HepG2 (cell line): ENCODE measurements around the gene NBPF15. TPM values are rescaled to one million over a fixed set of nuclear protein-coding genes. Genes with fewer than 3 reads are reported as not detected.
"Not testable (repeated sequence)": the region's sequence is repeated elsewhere in the genome, so short reads cannot be mapped to it uniquely, and the experiment has no call there.

Experiments
- ATAC-seq: fragments of 200-7000 bp; cut with Tn5 transposase; 3 replicates; pipeline ENCODE4 v1.9.1; 2020; ENCODE audit warnings: mild to moderate bottlenecking, moderate library complexity
- BruUV-seq: library from RNA; stranded (reverse); fragments of 400-500 nt; replicated peaks from 2 replicates; lab custom pipeline; 2021; lab: Mats Ljungman, UMichigan
- CTCF ChIA-PET: fragments of 300-600 bp; formaldehyde crosslinking; extraction: SDS; loops from one replicate; lab custom pipeline; 2021; ENCODE audit warnings: low total read pairs, inconsistent platforms, low intra/inter-chr PET ratio; lab: Yijun Ruan, JAX
- POLR2A ChIA-PET: fragments of 350-600 bp; sonication (Branson Sonifier 250); formaldehyde crosslinking; loops from one replicate; lab custom pipeline; 2020; ENCODE audit warnings: antibody characterized with exemption, inconsistent platforms; lab: Yijun Ruan, JAX
- DNase-seq: peaks from one replicate; pipeline ENCODE4 v3.0.0-alpha.2; 2015; ENCODE audit warnings: low spot score
- FAIRE-seq: peaks from 3 replicates; lab custom pipeline; 2011; peaks lifted over from hg19 to GRCh38; lab: Jason Lieb, UNC
- H2AFZ ChIP-seq: one replicate; pipeline ENCODE4 v1.6.1; 2011; ENCODE audit warnings: low read length, inconsistent platforms
- H3K27ac ChIP-seq: fragments of 300-600 bp; 3 replicates; pipeline ENCODE4 v1.8.0; 2011; ENCODE audit warnings: mixed run types, mild to moderate bottlenecking, mixed read lengths, low read length, inconsistent platforms; ENCODE audit not compliant: insufficient read depth; ENCODE audit errors: extremely low read length
- H3K27me3 ChIP-seq, 2 experiments: fragments of 200-600 bp in 1 of 2; 2 replicates in 1 of 2; 3 replicates in 1 of 2; pipeline versions ENCODE4 v1.6.0 to v1.8.0; 2011; ENCODE audit warnings: low read length in 2 of 2, mild to moderate bottlenecking in 2 of 2, moderate library complexity in 2 of 2, inconsistent platforms in 1 of 2; ENCODE audit not compliant: insufficient read depth in 2 of 2, control insufficient read depth in 1 of 2
- H3K36me3 ChIP-seq, 2 experiments: fragments of 200-600 bp in 1 of 2; replicated peaks in 1 of 2; 2 replicates in 1 of 2; 3 replicates in 1 of 2; pipeline versions ENCODE4 v1.5.1 to v1.8.0; 2011; ENCODE audit warnings: low read length in 2 of 2, inconsistent platforms in 1 of 2; ENCODE audit not compliant: insufficient read depth in 2 of 2, control insufficient read depth in 1 of 2
- H3K4me1 ChIP-seq: 2 replicates; pipeline ENCODE4 v1.5.1; 2012; ENCODE audit warnings: low read length, inconsistent platforms; ENCODE audit not compliant: insufficient read depth
- H3K4me2 ChIP-seq: 2 replicates; pipeline ENCODE4 v1.6.0; 2011; ENCODE audit warnings: low read depth, low read length, inconsistent platforms
- H3K4me3 ChIP-seq, 3 experiments: fragments of 200-600 bp in 1 of 3; sonication (generic), shearing (Covaris generic) in 1 of 3; replicated peaks in 1 of 3; 2 replicates each; pipeline ENCODE4 v1.5.1; 2011 to 2016; ENCODE audit warnings: low read length in 3 of 3, inconsistent platforms in 2 of 3, low read depth in 2 of 3, mild to moderate bottlenecking in 2 of 3, control low read depth in 1 of 3, mixed read lengths in 1 of 3; ENCODE audit not compliant: insufficient read depth in 1 of 3
- H3K79me2 ChIP-seq: one replicate; pipeline ENCODE4 v1.6.1; 2011; ENCODE audit warnings: low read length, inconsistent platforms; ENCODE audit not compliant: insufficient read depth
- H3K9ac ChIP-seq: 2 replicates; pipeline ENCODE4 v1.6.0; 2011; ENCODE audit warnings: mild to moderate bottlenecking, low read depth, low read length, inconsistent platforms; ENCODE audit not compliant: insufficient read depth
- H3K9me3 ChIP-seq: 2 replicates; pipeline ENCODE4 v1.5.1; 2012; ENCODE audit warnings: mild to moderate bottlenecking, low read length
- H4K20me1 ChIP-seq: 2 replicates; pipeline ENCODE4 v1.6.0; 2011; ENCODE audit warnings: inconsistent platforms, mild to moderate bottlenecking, low read length, moderate library complexity; ENCODE audit not compliant: insufficient read depth
- GABPB1 ChIP-seq: IDR thresholded peaks from 2 replicates; pipeline ENCODE4 v1.6.1; 2016; ENCODE audit warnings: mild to moderate bottlenecking, missing genetic modification reagents, moderate library complexity, missing compliant biosample characterization
- MED1 ChIP-seq: sonication (generic); formaldehyde crosslinking; IDR thresholded peaks from 2 replicates; pipeline ENCODE4 v1.4.0; 2020; ENCODE audit warnings: missing genetic modification reagents
- ZFX ChIP-seq: sonication (generic); formaldehyde crosslinking; IDR thresholded peaks from 2 replicates; pipeline ENCODE4 v1.4.0; 2020; ENCODE audit warnings: mild to moderate bottlenecking, low read depth, missing genetic modification reagents, moderate library complexity
- ZNF629 ChIP-seq: sonication (generic); formaldehyde crosslinking; conservative IDR thresholded peaks from 2 replicates; pipeline ENCODE4 v1.5.0; 2020; ENCODE audit warnings: missing genetic modification reagents
- WGBS: methylation state at CpG from one replicate; pipeline ENCODE4 v1.1.6; 2017; ENCODE audit warnings: low lambda C conversion rate; 5-methylcytosine and 5-hydroxymethylcytosine counted together
- in situ Hi-C: cut with HindIII; loops from 2 replicates; pipeline ENCODE4 v1.10.0; 2017; ENCODE audit warnings: low pct_unique_long_range_greater_than_20kb; ENCODE audit not compliant: extremely low pct_ligation_motif_present
- intact Hi-C: fragments of 100-400 bp; cut with micrococcal nuclease; formaldehyde crosslinking; loops from one replicate; pipeline ENCODE4 v1.10.0; 2022; ENCODE audit not compliant: unreplicated experiment
- polyA plus RNA-seq, 8 experiments: library from polyadenylated mRNA; depleted of rRNA in 3 of 8; stranded (reverse) in 7 of 8; unstranded in 1 of 8; fragments of >200 nt; fragmentation: Illumina TruSeq in 4 of 8; extraction: Trizol in 4 of 8; gene quantifications; 2 replicates each; pipeline versions ENCODE4 v1.2.1 to v1.2.3, GENCODE V29; 2011 to 2016; ENCODE audit warnings: low read depth in 4 of 8, missing spikeins in 1 of 8, mixed read lengths in 1 of 8; ENCODE audit not compliant: insufficient read depth in 1 of 8
- total RNA-seq, 5 experiments: library from RNA; depleted of rRNA; stranded (reverse); fragments of >200 nt; fragmentation: Illumina TruSeq; extraction: Trizol; gene quantifications; 2 replicates each; pipeline ENCODE4 v1.2.3, GENCODE V29; 2016; ENCODE audit warnings: low read depth in 1 of 5

NBPF15 gene
- total and polyA plus RNA-seq, 2 of the 13 experiments (the other 11 are each of a cell fraction or from before 2014, with no cell fraction given), result 15.5 to 21.2 TPM

DNA sequence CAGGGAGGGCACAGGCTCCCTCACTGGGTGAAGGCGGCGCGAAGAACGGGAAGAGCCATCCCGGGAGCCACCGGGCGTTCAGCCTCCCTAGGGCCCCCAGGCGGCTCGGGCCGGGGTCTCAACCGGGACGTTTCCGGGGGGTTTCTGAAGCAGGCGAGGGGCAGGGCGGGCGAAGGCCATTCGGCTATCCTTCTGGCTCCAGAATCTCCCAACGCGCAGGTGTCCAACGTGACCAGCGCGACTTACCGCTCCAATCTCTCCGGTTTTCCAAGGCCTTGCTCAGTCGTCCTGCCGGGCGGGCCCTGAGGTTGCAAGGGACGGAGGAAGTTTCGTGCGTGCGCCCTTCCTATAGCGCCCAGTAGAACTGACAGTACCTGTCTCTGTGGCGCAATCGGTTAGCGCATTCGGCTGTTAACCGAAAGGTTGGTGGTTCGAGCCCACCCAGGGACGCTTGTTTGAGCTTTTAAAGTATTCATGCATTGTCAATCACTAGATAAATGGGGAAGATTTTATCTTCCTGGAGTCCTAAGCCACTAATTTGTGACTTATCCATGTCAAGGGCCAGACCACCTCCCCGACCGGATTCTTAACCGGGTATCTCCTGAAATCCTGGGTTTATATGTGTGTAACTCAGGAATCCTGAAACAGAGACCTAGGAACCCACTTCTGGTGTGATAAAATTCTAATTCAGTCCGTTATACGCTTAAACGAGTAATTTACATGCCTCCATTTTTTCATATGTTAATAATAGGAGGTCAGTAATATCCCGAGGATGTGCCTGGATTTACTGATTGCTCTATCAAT lies 42.4 kb downstream of the NBPF15 start (continued):
- TF ChIP-seq MED1 (CRISPR knock-in tag), result peak; percentile 38; the same call in 1 of the 2 replicates
- TF ChIP-seq ZNF629 (CRISPR knock-in tag), result peak; percentile 34; the same call in 1 of the 2 replicates
- peak; percentile 37; the same call in 1 of the 2 replicates for TF ChIP-seq ZFX (CRISPR knock-in tag)
- peak; percentile 36; the same call in 1 of the 2 replicates for TF ChIP-seq GABPB1 (CRISPR knock-in tag)

- Histone ChIP-seq H3K4me3 (peak overlapping the region; percentile 37 to 70 (median 54); a peak in 5 of 6 replicates), H3K9ac (peak overlapping the region; percentile 75; the same call in 1 of the 2 replicates), H3K4me2 (peak overlapping the region; percentile 75)
- H3K4me1 ChIP-seq, H3K36me3 ChIP-seq, FAIRE-seq, H3K79me2 ChIP-seq, H3K27ac ChIP-seq, BruUV-seq, CTCF ChIA-PET, intact Hi-C loops, H2AFZ ChIP-seq, POLR2A ChIA-PET, in situ Hi-C loops, H3K9me3 ChIP-seq, H4K20me1 ChIP-seq, H3K27me3 ChIP-seq, DNase-seq: not testable (repeated sequence)
- peak; percentile 3; the same call in 2 of the 3 replicates for ATAC-seq
- WGBS, result 13% methylated on average over 3 of the region's 26 CpGs
Observed at GRCh38 chr1:144413404-144414118, 47.9 kb downstream of the NBPF15 start.
